Body of pancreas (tissue), 4 donors: Measurements from ENCODE around the gene FAM124A.

Source experiments
- CTCF ChIP-seq, 7 experiments: fragments of 450-650 bp in 4 of 7; fragments of 200-600 bp in 3 of 7; sonication (generic) in 3 of 7; IDR thresholded peaks; one replicate each; pipeline ENCODE4 v1.5.1; 2016 to 2019; ENCODE audit warnings: antibody characterized with exemption in 7 of 7
- POLR2A ChIP-seq, 3 donors: fragments of 450-650 bp; IDR thresholded peaks; one replicate each; pipeline ENCODE4 v1.6.1; 2016; ENCODE audit warnings: antibody characterized with exemption in 3 of 3, mild to moderate bottlenecking in 2 of 3

GRCh38 chr13:51291341-51291740, 69.1 kb downstream of the FAM124A start:
- TF ChIP-seq CTCF (IDR thresholded peaks at IDR 0.05) (no peak), POLR2A (IDR thresholded peaks at IDR 0.05) (no peak)
